CD4-positive, alpha-beta T cell treated with Interleukin-17A for 4 hours (primary cell): ENCODE data around the gene ELN.
"Not testable (repeated sequence)": the region's sequence is repeated elsewhere in the genome, so short reads cannot be mapped to it uniquely, and the experiment has no call there.

Experiments
- DNase-seq: peaks from one replicate; pipeline ENCODE4 v3.0.0-alpha.2; 2020; ENCODE audit warnings: mixed read lengths

Gene ELN

DNA sequence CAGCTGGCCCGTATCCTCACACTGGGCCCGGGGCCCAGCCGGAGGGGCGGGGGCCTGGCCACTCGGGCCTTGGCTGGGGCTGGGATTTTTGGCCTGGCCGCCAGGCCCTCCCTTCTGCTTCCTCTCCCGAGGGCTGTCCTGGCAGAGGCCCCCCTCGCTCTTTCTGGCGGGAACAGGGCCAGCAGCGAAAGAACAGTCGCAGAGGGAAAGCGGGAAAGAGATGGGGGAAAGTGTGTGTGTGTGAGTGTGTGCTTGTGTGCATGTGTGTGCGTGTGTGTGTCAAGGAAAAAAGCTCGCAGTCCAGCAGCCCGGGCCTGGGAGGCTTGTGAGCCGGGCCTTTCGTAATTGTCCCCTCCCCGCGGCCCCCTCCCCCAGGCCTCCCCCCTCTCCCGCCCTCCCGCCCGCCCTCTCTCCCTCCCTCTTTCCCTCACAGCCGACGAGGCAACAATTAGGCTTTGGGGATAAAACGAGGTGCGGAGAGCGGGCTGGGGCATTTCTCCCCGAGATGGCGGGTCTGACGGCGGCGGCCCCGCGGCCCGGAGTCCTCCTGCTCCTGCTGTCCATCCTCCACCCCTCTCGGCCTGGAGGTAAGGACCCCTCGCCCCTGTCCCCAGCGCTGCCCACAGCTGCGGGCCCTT lies at the start of gene ELN:
ELN (plus strand) TSS at position 491 of the 638 bp plus-strand sequence; CDS start at position 506, 15 bp downstream.
- no peak for DNase-seq

DNA sequence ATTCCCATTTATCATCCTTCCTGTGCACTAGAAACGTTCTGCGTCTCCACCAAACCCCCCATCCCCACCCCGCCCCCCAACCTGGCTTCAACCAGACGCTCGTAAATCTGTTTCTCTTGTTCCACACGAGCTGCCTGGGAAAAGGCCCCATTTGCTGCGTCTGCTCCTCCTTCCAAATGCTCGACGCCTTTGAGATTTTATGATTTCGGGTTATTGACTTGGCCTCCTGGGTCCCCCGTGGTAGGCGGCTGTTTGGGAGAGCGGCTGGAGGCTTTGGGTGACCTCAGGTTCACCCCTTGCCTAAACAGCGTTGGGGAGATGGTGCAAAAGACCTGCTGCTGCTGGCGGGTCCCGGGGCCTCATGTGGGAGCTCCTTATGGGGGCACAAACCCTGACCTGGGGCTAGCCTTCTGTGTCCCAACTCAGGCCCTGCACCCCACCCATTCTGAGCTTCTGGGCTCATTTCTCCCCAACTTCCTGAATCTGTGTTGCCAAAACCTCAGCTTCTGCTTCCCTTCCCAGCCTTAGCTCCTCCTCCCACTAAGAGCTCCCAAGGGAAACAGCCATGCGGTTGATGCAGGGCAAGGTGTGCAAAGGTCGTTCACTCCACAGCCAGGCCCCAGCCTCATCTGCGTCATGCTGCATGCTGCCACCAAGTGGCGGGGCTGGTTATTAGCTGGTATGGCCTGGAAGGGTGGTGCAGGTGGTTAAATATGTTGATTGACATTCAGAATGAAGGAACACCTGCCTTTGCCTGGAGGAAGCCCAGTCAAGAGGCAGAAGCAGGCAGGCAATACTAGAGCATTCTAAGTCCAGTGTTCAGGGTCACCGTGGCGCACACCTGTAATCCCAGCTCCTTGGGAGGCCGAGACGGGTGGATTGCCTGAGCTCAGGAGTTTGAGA lies 49.1 kb upstream of the ELN start:
- DNase-seq, result no peak

DNA sequence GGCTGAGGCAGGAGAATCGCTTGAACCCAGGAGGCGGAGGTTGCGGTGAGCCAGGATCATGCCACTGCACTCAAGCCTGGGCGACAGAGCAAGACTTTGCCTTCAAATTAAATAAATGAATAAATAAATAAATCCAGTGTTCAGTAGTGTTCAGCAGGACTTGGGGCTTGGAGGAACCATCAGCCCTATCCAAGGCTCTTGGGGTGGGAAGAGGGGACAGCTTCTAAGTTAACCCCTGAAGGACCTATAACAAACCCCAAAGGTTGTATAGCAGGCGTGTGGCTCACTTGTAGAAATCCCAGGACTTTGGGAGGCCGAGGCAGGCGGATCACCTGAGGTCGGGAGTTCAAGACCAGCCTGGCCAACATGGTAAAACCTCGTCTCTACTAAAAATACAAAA lies 48.3 kb upstream of the ELN start:
- not testable (repeated sequence) for DNase-seq

DNA sequence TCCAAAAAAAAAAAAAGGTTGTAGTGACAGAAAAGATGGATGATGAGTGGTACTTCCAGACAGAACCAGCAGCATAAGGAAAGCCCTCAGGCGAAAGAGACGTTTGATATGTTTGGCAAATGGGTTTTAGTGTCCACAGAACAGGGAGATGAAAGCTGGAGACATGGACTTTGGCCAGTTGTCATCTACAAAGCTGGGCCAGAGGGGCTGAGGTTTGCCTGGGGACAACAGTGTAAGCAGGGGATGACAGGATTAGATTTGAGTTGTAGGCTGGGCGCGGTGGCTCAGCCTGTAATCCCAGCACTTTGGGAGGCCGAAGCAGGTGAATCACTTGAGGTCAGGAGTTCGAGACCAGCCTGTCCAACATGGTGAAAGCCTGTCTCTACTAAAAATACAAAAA lies 47.8 kb upstream of the ELN start:
- DNase-seq, result no peak

DNA sequence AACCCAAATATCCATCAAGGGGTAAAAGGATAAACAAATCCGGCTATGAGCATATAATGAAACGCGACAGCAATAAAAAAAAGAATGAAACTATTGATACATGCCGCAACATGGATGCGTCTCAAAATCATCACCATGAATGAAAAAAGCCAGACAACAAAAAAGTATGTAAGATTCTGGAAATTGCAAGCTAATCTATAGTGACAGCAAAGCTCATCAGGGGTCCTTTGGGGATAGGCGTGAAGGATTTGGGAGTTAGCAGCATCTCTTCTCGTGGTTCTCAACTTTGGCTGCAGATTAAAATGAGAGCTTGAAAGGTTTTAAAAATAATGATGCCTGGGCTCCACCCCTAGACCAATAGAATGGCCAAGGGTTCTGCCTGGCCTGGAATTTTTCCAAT lies 46.0 kb upstream of the ELN start:
- DNase-seq, result no peak

DNA sequence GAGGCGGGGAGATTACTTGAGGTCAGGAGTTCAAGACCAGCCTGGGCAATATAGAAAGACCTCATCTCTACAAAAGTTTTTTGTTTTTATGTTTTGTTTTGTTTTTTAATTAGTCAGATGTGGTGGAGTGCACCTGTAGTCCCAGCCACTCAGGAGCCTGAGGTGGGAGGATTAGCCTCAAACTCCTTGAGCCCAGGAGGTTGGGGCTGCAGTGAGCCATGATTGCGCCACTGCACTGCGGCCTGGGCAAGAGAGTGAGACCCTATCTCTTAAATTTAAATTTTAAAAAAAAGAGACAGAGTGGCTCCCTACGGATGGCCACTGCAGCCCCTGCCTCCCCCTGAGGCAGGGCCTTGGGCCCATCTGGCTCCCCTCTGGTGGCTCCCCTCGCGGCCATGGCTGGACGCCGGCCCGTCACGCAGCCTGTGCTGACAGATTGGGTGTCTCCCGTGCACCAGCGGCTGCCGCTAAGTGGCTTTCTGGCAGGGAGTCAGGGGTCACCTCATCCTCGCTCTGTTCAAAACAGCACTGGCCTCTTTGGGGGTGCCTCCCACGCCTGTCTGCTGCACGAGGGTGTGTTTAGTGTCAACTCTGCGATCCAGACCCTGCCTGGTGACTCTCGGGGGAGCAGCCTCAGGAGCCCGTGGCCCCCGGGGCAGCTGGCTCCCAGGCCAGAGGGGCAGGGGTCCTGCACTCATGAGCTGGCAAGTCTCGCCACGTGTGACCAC lies 44.4 kb upstream of the ELN start:
- DNase-seq, result no peak

DNA sequence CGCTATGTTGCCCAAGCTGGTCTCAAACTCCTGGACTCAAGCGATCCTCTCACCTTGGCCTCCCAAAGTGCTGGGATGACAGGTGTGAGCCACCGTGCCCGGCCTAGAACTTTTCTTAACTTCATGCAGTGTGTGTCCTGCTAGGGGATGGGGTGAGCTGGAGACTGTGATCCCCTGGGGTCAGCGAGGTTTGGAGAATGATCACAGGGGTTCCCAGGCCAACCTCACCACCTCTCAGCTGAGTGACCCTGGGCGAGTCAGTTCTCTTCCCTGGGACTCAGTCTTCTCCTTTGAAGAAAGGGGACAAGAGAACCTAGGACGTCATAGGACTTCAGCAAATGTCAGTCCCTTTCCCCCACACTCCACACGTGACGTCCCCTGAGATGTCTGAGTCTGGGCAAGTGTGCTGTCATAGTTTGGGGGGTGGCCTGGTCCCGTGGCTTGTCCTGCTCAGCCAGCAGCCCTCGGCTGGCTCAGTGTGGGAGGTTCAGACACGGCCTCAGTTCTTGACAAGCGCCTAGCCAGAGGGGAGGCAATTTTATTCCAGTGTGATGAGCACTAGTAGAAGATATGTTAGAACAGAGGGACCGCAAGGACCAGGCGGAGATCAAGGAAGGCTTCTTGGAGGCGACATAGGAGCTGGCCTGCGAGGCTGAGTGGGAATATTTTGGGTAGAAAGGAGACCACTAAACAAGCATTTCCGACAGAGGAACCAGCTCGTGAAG lies 43.3 kb upstream of the ELN start:
- DNase-seq, result no peak

DNA sequence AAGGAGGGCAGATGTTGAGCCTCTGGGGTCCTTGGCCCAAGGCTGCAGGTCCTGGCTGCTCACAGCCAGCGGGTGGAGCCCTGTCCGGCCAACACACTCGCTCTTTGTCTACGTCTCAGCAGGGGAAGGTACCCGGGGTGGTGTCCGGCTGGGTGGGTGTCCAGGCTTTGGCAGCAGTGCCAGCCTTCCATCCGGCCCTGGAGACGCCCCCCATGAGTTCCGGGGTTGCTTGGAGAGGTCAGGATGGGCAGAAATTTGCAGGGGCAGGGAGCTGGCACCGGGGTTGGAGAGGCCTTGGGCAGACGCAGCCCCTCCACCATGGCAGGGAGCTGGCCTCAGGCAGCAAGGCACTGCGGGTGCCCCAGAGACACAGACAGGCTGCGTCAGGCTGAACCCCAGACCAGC lies 42.2 kb upstream of the ELN start:
- DNase-seq, result no peak

DNA sequence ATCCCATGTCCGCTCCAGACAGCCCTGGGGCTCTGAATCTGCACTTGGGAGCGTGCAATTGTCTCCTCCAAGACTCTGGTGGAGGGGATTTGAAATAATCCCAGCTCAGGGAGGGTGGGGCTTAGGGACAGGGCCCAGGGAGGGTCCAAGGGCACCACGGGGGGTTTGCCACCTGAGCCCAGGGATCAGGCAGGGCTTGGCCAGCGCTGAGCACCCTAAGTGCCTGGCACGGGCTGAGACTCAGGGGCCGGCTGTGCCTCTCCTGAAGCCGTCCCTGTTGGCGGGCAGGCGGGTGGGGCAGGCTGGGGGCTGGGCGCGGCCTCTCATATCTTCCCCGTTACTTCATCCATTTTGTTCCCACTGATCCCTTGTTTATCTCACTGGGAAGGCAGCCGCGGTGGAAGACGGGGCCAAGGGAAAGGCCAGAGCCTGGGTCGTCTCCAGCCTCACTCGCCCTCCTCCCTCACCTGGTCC lies 41.8 kb upstream of the ELN start:
- DNase-seq, result no peak

DNA sequence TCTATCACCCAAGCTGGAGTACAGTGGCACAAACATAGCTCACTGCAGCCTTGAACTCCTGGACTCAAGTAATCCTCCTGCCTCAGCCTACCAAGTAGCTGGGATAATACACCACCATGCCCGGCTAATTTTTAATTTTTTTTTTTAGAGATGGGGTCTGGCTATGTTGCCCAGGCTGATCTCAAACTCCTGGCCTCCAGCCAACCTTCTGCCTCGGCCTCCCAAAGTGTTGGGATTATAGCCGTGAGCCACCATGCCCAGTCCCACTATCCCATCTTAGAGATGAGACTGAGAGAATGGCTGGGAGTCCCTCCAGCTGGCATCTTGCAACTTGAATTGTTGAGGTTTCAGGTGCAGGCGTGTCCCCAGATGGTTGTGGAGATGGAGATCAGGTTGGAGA lies 40.7 kb upstream of the ELN start:
- no peak for DNase-seq

DNA sequence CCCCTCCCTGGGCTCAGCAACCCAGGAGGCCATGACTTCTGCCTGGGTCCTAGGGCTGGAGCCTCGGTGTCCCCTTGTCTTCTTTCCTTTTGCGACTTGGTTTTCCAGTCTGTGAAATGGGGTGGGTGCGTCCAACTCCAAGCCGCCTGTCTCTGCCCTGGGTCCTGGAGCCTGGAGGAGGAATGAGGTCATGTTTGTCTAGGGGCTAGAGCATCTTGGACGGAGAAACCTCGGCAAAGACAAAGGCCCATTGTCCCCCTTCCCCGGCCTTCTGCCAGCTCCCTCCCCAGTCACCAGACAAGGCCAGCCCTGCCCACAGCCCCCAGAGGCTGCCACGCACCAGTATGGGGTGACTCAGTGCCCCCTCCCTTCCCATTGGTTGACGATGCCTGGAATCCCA lies 39.8 kb upstream of the ELN start:
- no peak for DNase-seq

DNA sequence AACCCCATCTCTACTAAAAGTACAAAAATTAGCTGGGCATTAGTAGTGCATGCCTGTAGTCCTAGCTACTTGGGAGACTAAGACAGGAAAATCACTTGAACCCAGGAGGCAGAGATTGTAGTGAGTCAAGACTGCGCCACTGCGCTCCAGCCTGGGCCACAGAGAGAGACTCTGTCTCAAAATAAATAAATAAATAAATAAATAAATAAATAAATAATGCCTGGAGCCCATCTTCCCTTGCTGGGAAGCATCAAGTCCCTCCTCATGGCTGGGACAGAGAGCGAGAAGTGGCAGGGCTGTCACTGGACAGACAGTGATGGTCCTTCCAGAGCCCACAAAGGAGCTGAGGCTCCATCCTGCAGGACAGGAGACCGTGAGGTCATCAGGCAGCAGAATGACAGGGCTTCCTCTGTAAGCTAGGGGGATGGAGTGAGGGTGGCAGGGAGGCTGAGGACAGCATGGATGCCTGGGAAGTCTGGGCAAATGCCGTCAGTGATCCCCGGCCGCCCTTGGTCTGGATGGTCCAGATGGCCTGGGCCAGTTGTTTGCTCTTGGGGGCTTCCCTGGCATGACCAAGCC lies 36.4 kb upstream of the ELN start:
- no peak for DNase-seq

DNA sequence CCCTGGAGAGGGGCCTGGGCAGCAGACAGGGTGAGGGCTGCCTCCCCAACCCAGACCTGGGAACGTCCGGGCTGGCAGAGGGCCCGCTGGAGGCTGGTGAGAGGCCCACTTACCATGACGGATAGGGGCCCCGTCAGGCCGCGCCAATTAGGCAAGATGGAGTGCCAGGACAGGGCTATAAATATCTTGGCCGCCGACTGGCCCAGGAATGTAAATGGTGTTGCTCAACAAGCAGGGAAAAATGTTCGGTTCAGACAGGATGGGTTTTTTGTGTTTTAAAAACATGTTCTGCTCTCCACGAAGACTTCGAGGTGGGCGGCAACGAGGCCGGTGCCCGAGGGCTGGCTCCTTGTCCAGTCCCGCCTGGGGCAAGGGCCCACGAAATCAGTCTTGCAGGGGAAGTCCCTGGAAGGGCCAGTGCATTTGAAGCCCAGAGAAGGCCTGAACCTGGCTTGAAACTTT lies 35.8 kb upstream of the ELN start:
- DNase-seq, result no peak

DNA sequence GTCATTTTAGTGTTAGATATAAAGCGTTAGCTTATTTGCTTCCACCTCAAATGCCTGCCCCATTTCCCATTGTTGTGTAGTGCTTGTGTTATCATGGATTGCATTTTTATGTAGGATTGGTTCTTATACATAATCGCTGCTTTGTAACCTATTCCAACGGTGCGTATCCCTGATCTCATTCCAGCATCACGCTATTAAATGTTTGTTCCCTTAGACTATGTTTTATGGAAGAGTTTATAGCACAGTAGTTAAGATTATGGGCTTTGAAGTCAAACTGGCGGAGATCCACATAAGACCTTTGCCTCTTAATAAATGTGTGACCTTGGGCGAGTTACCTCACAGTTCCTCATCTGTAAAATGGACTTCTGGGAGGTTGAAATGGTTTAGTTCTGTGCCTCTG lies 34.0 kb upstream of the ELN start:
- DNase-seq, result no peak

DNA sequence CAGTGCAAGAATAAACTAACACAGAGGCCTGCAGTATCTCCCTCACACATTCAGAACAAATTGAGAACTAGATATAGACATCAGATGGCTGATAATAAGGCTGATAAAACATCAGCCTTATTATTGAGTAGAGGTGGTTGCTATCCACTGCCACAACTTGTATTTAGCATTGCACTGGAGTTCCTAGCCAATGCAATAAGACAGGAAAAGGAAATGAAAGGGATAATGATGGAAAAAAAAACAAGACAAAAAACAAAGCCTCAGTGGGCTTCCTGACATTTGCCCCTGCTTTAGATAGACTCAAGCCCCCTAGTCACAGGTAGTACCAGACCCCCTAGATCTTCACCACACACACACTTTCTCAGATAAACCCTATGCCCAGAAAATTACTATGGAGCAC lies 33.2 kb upstream of the ELN start:
- no peak for DNase-seq

DNA sequence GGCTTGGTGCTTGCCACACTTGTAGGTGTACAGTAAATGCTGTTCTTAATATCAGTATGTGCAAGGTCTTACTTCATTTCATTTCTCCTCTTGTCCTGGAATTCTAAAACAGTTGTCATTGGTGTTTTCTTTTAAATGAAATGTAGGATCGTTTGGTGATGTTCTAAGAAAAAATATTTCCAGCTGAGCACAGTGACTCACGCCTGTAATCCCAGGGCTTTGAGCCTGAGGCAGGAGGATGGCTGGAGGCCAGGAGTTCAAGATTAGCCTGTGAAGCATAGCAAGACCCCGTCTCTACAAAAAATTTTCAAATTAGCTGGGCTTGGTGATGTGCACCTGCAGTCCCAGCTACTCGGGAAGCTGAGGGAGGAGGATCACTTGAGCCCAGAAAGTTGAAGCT lies 32.6 kb upstream of the ELN start:
- no peak for DNase-seq

DNA sequence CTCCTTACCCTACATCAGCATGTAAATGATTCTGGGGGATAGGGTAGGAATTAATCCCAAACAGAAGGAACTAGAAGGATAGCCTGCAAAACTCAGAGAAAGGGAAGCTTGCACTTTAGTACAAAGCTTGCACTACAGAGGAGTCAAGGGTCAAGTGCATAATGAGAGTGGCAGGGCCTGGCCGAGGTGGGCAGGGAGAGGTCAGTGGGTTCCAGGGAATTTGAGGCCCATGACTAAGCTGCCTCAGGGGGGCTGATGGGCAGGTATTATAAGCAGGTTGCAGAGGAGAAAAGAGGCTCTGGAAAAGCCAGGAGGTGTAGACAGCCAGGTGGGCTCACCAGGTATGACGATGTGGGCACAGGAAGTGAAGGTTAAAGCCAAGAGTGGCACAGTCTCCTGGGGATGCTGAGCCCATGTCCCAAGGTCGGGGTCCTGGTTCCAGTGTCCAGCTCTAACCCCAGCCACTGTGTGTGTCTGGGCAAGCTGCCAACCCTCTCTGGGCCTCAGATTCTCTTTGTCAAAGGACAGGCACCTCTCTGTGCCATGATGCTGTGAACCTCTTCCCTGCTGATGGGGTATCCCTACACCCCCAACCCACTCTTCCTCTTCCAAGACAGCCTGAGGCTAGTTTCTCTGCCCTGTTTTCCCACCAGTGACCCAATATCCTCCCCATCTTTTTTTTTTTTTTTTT lies 32.0 kb upstream of the ELN start:
- DNase-seq, result no peak

DNA sequence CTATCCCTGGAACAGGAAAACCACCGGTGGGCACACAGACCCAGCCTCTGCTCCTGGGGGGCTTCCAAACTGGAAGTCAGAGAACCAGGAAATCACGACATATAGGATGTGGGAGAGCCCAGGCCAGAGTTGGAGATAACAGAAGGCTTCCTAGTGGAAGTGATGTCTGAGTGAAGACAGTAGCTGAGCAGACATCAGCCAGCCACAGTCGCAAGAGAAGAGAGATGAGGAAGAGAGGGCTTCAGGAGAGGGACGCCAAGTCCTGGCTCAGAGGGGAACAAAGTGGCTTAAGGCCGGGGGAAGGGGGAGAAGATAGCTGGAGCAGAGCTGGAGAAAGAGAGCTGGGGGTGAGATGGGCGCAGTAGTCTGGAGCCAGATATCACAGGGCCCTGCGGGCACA lies 30.9 kb upstream of the ELN start:
- DNase-seq, result no peak

DNA sequence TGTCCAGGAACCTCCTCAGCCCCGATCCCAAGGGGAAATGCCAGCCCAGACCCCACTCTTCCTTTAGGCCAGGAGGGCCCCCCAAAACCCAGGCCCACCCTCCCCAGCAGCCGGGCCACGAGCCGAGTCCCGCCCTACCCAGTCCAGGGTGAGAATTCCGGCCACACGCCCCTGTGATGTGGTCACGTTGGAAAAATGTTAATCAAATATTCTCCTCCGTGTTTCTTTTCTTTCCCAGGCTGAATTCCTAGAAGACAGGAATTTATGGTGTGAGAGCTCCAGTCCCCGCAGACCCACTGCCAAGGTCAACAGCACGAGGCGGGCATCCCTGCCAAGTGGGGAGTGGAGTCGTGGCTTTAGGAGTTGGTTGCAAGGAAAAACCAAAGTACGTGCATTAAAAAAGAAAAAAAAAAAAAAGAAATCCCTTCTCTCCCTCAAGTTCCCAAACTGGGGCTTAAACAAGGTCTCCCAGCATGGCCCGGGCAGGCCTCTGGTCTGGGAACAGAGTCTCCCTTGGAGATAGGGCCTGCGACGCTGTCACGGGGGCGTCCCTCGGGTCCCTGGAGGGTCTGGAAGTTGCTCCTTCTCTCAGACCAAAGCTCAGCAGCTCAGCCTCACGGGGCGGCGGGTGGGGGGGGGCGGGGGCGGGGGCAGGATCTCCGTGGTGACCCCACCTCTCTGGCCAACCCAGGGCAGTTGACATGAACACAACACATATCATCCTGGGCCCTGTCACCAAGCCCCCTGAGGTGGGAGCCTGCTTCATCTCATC lies 28.1 kb upstream of the ELN start:
- DNase-seq, result no peak

DNA sequence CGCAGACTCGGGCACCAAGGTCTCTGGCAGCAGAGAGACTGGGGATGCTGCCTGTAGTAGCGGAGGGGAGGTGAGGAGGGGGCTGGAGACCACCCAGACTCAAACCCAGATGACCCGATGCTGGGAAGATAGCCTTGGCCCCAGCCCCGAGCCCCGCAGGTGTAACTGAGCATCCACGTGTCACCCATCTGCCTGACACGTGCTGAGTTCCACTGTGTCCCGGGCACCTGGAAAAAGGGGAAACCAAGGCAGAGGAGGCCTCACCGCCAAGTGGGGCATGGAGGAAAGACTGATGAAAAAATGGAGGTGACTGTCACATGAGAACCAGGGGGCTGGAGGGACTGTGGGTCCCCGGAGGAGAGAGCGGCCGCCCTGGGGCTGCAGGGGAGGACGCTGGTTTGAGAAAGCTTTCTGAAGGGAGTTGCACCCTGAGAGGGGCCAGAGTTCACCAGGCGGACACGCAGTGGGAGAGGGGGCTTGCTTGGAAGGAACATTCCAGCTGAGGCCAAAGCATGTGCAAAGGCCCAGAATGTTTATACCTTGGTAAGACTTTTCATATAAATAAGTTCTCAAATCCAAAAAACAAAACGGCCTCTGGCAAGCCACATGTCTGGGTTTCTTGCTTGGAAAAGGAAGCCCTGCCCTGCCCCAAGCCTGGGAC lies 27.4 kb upstream of the ELN start:
- DNase-seq, result no peak

DNA sequence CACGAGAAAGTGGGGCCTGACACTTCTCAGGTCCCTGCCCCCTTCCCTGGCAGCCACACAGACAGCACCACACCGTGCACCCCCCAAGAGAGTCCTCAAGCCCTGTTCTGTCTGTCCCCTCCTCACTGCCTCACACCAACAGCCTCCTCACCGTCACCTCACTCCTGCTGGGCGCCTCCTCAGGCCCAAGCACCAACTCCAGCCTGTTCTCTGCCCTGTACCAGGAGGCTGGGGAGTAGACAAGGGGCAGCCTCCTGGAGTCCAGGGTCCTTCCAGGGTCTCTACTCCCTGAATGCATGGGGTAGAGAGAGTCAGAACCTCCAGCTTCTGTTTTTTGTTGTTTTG lies 26.9 kb upstream of the ELN start:
- DNase-seq, result no peak
